Esophagus squamous epithelium (tissue), 4 donors: ENCODE measurements around the gene CHST8.

Source experiments
- POLR2A ChIP-seq, 4 donors: fragments of 450-650 bp; IDR thresholded peaks; one replicate each; pipeline ENCODE4 v1.6.1; 2017; ENCODE audit warnings: antibody characterized with exemption in 4 of 4, mild to moderate bottlenecking in 4 of 4, moderate library complexity in 3 of 4
- TF ChIP-seq, protein P1 (sequence below), 6 experiments: fragments of 450-650 bp in 4 of 6; fragments of 200-600 bp in 2 of 6; sonication (generic) in 2 of 6; IDR thresholded peaks; one replicate each; pipeline ENCODE4 v1.5.1; 2016 to 2019; ENCODE audit warnings: antibody characterized with exemption in 6 of 6, mild to moderate bottlenecking in 4 of 6, moderate library complexity in 4 of 6

DNA sequence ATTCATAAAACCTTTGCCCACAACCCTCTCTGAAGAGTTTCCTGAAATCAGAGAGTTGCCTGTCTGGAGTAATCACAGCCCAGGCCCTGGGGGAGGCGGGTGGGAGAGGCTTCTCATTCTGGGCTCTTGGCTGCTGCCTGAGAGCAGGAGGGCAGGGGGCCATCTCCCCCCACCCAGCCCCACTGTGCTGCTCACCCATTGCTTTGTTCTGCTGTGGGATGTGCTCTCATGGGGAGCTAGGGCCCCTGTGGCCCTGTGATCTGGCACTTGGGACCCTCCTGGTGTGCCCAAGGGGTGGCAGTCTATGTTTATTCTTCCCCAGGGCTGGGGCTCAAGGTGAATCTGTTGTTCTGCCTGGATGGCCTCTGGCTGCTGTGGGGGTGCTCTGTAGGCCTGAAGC lies 181.0 kb downstream of the CHST8 start:
- TF ChIP-seq, protein P1, sequence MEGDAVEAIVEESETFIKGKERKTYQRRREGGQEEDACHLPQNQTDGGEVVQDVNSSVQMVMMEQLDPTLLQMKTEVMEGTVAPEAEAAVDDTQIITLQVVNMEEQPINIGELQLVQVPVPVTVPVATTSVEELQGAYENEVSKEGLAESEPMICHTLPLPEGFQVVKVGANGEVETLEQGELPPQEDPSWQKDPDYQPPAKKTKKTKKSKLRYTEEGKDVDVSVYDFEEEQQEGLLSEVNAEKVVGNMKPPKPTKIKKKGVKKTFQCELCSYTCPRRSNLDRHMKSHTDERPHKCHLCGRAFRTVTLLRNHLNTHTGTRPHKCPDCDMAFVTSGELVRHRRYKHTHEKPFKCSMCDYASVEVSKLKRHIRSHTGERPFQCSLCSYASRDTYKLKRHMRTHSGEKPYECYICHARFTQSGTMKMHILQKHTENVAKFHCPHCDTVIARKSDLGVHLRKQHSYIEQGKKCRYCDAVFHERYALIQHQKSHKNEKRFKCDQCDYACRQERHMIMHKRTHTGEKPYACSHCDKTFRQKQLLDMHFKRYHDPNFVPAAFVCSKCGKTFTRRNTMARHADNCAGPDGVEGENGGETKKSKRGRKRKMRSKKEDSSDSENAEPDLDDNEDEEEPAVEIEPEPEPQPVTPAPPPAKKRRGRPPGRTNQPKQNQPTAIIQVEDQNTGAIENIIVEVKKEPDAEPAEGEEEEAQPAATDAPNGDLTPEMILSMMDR (IDR thresholded peaks at IDR 0.05): no peak
- TF ChIP-seq POLR2A (IDR thresholded peaks at IDR 0.05): no peak
